Activated CD8-positive, alpha-beta memory T cell treated with anti-CD3 and anti-CD28 coated beads, Interleukin-2, amount 50 U/mL, for 1 hour (primary cell): ENCODE data around the gene CD40LG.

Experiments
- DNase-seq: peaks from one replicate; pipeline ENCODE4 v3.0.0-alpha.2; 2020; ENCODE audit errors: extremely low read depth

The CD40LG gene

GRCh38 chrX:136697156-136697555 lies 49.2 kb downstream of the CD40LG start:
- DNase-seq = no peak

GRCh38 chrX:136708348-136708747 lies 60.4 kb downstream of the CD40LG start:
- DNase-seq = no peak
